ENCODE data around the gene ARHGAP24. TPM values are rescaled to one million over a fixed set of nuclear protein-coding genes. Genes with fewer than 3 reads are reported as not detected.

The ARHGAP24 gene
- total and polyA plus RNA-seq, 4 donors: 1.8 to 15.2 (median 3.3) TPM

DNA sequence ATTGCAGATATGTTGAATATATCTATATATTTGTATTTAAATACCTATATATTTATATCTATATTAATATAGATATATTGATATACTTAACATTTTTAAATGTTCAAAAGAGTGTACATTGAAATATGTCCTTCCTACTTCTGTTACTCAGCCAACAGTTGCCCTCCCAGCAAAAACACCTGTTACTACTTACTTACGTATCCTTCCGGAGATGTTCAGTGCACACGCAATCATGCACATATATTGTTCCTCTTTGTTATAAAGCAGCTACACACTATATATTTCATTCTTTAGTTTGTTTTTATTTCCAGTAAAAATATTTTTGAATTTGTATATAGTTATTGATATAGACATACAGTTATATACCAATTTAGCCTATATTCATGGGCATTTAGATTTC, 142.3 kb downstream of the ARHGAP24 start (continued):
- TF ChIP-seq, protein P1, sequence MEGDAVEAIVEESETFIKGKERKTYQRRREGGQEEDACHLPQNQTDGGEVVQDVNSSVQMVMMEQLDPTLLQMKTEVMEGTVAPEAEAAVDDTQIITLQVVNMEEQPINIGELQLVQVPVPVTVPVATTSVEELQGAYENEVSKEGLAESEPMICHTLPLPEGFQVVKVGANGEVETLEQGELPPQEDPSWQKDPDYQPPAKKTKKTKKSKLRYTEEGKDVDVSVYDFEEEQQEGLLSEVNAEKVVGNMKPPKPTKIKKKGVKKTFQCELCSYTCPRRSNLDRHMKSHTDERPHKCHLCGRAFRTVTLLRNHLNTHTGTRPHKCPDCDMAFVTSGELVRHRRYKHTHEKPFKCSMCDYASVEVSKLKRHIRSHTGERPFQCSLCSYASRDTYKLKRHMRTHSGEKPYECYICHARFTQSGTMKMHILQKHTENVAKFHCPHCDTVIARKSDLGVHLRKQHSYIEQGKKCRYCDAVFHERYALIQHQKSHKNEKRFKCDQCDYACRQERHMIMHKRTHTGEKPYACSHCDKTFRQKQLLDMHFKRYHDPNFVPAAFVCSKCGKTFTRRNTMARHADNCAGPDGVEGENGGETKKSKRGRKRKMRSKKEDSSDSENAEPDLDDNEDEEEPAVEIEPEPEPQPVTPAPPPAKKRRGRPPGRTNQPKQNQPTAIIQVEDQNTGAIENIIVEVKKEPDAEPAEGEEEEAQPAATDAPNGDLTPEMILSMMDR (IDR thresholded peaks at IDR 0.05; ENCODE audit: low read depth, low read length, missing input control): no peak
- TF ChIP-seq, protein P2, sequence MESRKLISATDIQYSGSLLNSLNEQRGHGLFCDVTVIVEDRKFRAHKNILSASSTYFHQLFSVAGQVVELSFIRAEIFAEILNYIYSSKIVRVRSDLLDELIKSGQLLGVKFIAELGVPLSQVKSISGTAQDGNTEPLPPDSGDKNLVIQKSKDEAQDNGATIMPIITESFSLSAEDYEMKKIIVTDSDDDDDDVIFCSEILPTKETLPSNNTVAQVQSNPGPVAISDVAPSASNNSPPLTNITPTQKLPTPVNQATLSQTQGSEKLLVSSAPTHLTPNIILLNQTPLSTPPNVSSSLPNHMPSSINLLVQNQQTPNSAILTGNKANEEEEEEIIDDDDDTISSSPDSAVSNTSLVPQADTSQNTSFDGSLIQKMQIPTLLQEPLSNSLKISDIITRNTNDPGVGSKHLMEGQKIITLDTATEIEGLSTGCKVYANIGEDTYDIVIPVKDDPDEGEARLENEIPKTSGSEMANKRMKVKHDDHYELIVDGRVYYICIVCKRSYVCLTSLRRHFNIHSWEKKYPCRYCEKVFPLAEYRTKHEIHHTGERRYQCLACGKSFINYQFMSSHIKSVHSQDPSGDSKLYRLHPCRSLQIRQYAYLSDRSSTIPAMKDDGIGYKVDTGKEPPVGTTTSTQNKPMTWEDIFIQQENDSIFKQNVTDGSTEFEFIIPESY (IDR thresholded peaks at IDR 0.05): no peak
- TF ChIP-seq, protein P3, sequence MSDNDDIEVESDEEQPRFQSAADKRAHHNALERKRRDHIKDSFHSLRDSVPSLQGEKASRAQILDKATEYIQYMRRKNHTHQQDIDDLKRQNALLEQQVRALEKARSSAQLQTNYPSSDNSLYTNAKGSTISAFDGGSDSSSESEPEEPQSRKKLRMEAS (IDR thresholded peaks at IDR 0.05): no peak

DNA sequence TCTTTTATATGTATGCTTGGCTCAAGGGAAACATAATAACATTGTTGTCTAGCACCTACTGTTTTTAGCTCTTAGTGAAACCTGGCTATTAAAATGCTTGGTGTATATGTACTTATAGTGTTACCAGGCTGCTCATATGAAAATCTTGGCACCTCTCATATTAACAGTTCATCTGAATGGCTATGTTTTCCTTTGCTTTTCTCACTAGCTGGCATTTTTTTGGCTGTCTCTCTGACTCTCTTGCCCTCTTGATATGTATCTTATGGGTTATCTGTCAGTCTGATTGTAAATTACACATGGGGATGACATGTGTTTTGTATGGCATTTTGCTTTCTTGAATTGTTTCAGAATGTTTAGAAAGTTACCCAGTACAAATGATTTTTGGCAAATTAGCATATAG, 158.0 kb downstream of the ARHGAP24 start:
- Histone ChIP-seq H3K27me3 (ENCODE audit: control insufficient read depth in 4 of 4, insufficient read depth in 4 of 4, low read length in 3 of 4) (no peaks in the 10 kb centered on the region), H3K9me3 (ENCODE audit: control insufficient read depth in 4 of 4, low read length in 3 of 4) (peaks cover 0 to 2% (median 0%) of the 10 kb centered on the region in 4 donors), H3K27ac (ENCODE audit: low read depth in 1 of 2, low read length in 2 of 2) (no peak overlapping the region), H3K4me3 (ENCODE audit: low read depth in 1 of 3, low read length in 3 of 3) (no peak overlapping the region), H3K4me1 (ENCODE audit: control insufficient read depth in 4 of 4, insufficient read depth in 4 of 4, low read length in 3 of 4) (no peaks in the 10 kb centered on the region), H3K36me3 (ENCODE audit: control insufficient read depth in 4 of 4, insufficient read depth in 3 of 4, low read depth in 1 of 4, low read length in 3 of 4) (no peaks in the 10 kb centered on the region), H3K9ac (ENCODE audit: low read depth in 1 of 2, low read length in 2 of 2) (no peak overlapping the region)
- DNase-seq (ENCODE audit: low spot score): no peak
- TF ChIP-seq YY1 (IDR thresholded peaks at IDR 0.05) (no peak), FOXA2 (IDR thresholded peaks at IDR 0.05) (no peak), FOXA1 (IDR thresholded peaks at IDR 0.05) (no peak), HNF4A (conservative IDR thresholded peaks at IDR 0.05) (no peak), GABPA (IDR thresholded peaks at IDR 0.05 in 1 of 2, conservative IDR thresholded peaks at IDR 0.05 in 1 of 2) (no peak), SP1 (IDR thresholded peaks at IDR 0.05) (no peak), RXRA (IDR thresholded peaks at IDR 0.05) (no peak), RAD21 (IDR thresholded peaks at IDR 0.05) (no peak), TAF1 (conservative IDR thresholded peaks at IDR 0.05) (no peak), EGR1 (IDR thresholded peaks at IDR 0.05; ENCODE audit: low read depth in 2 of 2) (no peak), NR2F2 (IDR thresholded peaks at IDR 0.05) (no peak)
- TF ChIP-seq, protein P4, sequence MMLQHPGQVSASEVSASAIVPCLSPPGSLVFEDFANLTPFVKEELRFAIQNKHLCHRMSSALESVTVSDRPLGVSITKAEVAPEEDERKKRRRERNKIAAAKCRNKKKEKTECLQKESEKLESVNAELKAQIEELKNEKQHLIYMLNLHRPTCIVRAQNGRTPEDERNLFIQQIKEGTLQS (IDR thresholded peaks at IDR 0.05): no peak
- TF ChIP-seq, protein P2 (IDR thresholded peaks at IDR 0.05): no peak
- TF ChIP-seq, protein P1 (IDR thresholded peaks at IDR 0.05; ENCODE audit: low read depth, low read length, missing input control): no peak
- TF ChIP-seq, protein P3 (IDR thresholded peaks at IDR 0.05): no peak

Measured in liver (tissue), 9 donors.